Activated naive CD4-positive, alpha-beta T cell treated with anti-CD3 and anti-CD28 coated beads, Interleukin-2, amount 10 ng/mL, durations not matched to agents 7 days and 5 days (primary cell): Measurements from ENCODE around the gene TKT.

Experiments used
- CTCF ChIA-PET: fragments of 350-600 bp; sonication (Branson Sonifier 250); formaldehyde crosslinking; loops from one replicate; lab custom pipeline; 2021; ENCODE audit warnings: antibody characterized with exemption; lab: Charles Lee
- DNase-seq: peaks from one replicate; pipeline ENCODE4 v3.0.0-alpha.2; 2020
- H3K27ac Mint-ChIP-seq: one replicate; pipeline ENCODE4 v1.8.0; 2021; ENCODE audit warnings: mild to moderate bottlenecking, moderate library complexity, mixed read lengths
- H3K27me3 Mint-ChIP-seq: one replicate; pipeline ENCODE4 v1.8.0; 2021; ENCODE audit warnings: mild to moderate bottlenecking, mixed read lengths
- H3K36me3 Mint-ChIP-seq: one replicate; pipeline ENCODE4 v1.8.0; 2021; ENCODE audit warnings: mixed read lengths
- H3K4me1 Mint-ChIP-seq: one replicate; pipeline ENCODE4 v1.8.0; 2021; ENCODE audit warnings: mixed read lengths
- H3K4me3 Mint-ChIP-seq: one replicate; pipeline ENCODE4 v1.8.0; 2021; ENCODE audit warnings: mild to moderate bottlenecking, moderate library complexity, mixed read lengths
- H3K9me3 Mint-ChIP-seq: one replicate; pipeline ENCODE4 v1.8.0; 2021; ENCODE audit warnings: mixed read lengths

The TKT gene

DNA sequence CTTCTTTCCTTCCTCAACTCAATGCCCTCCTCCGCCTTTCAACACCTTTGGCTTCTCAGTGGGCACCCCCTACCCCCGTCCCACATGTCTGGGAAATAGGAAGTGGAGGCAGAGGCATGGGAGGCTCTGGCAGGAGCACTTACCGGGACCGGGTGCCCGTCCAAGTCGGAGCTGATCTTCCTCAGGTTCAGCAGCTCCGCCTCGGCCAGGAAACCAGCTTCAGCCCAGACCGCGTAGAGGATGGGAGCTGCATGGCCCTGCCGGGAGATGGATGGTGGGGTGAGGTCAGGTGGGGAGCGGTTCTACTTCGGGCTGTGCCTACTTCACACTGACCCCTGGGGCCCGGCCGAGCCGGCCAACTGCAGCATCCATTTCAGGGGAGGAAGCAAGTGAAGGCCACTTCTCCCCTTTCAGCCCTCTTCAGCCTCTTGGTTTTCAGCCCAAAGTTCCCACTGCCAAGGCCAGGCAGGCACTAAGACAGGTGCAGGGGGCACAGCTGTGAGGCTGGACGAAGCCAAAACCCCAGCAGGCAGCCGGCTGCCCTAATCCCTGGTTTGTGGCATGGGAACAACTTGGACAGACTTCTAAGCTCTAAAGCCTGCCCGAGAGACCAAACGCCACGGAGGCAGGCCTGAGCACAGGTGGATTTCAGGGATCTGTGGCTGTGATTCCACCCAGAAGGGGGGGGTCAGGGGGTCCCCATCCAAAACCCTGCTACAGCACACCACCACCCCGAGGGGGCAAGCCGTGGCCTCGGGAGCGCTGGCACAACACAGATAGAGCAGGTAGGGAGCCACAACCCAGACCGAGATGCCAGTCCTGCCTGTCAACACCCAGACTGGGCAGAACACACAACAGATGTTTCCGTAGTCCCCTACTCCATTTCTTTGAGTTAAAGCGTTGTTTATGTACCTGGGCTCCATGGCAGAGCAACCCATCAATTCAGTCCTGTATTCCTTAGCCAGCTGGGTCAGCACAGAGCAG, 14.5 kb downstream of the TKT start:
- Mint-ChIP-seq H3K4me3 (no peak overlapping the region), H3K9me3 (no peaks in the 10 kb centered on the region), H3K4me1 (peaks cover 13% of the 10 kb centered on the region), H3K27ac (no peak overlapping the region), H3K36me3 (peaks cover 33% of the 10 kb centered on the region), H3K27me3 (no peaks in the 10 kb centered on the region)
- CTCF ChIA-PET: no interaction called here
- no peak for DNase-seq

DNA sequence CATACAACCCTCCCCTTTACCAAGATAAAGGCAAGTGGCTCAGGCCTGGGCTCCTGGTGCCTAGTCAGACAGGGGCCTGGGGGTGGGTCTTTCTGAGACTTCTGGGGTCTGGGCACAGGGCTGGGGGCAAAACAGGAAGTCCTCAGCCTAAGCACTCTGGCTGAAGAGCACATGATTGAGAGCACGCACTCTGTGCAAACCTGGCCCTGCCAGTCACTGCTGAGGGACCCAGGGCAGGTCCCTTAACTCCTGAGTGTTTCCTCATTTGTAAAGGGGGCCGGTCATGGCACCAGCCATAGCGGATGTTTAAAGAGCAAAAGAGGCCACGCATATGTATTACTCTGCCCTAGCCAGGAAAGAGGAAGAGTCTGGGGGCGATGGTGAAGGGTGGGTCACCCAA, 16.0 kb downstream of the TKT start:
- peaks cover 27% of the 10 kb centered on the region for H3K36me3 Mint-ChIP-seq
- no peak overlapping the region for H3K4me3 Mint-ChIP-seq

DNA sequence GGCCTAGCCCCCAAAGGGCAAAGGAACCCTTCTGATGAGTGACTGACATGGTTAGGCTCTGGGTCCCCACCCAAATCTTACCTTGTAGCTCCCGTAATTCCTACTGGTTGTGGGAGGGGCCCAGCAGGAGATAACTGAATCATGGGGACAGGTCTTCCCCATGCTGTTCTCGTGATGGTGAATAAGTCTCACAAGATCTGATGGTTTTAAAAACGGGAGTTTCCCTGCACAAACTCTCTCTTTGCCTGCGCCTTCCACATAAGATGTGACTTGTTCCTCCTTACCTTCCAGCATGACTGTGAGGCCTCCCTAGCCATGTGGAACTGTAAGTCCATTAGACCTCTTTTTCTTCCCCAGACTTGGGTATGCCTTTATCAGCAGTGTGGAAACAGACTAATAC, 16.9 kb downstream of the TKT start:
- DNase-seq: no peak
- Mint-ChIP-seq H3K9me3 (no peaks in the 10 kb centered on the region), H3K4me1 (peaks cover 28% of the 10 kb centered on the region), H3K4me3 (no peak overlapping the region), H3K27me3 (no peaks in the 10 kb centered on the region), H3K36me3 (peaks cover 32% of the 10 kb centered on the region), H3K27ac (no peak overlapping the region)
- CTCF ChIA-PET: no interaction called here

More for the DNA sequence above, 16.0 kb downstream of the TKT start:
- H3K4me1 Mint-ChIP-seq: peaks cover 20% of the 10 kb centered on the region
- no peaks in the 10 kb centered on the region for H3K27me3 Mint-ChIP-seq
- peak overlapping the region; percentile 45 for H3K27ac Mint-ChIP-seq
- DNase-seq: no peak
- H3K9me3 Mint-ChIP-seq: no peaks in the 10 kb centered on the region
- CTCF ChIA-PET: no interaction called here

DNA sequence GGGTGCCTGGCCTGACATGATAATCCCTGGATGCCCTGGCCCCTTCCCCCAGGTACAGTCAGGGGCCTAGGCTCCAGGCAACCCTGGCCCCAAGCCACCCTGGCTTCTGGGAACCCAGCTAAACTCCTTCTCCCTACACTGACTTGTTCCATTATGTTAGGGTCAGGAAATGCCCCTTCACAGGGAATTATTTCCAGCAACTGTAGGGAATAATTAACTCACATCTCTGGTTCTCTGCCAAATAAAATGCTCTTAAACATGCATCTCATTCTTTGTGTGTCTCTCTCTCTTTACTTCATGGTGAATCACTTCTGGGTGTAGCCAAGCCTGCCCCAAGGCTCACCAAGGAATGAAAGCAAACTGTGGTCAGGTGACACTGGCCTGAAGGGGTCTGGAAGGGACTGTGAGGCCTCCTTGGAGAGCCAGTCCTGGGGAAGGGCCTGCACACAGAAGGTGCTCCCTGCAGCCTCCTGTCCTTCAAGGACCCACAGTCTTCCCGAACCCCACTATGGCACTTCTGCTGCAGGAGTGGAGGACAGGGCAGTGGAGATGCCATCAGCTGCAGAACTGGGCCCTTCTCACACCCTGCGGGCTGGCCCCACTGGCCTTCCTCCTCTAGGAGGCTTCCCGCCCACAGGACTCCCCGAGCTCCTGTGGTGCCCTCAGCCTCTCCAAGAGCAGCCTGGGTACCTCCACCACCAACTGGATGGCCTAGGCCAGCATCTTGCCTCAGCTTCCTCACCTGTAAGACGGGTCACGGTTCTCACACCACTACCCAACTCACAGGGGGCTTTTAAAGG, 17.6 kb downstream of the TKT start:
- CTCF ChIA-PET: no interaction called here
- H3K27ac Mint-ChIP-seq: peak overlapping the region; percentile 72
- H3K36me3 Mint-ChIP-seq: peaks cover 35% of the 10 kb centered on the region
- H3K27me3 Mint-ChIP-seq: no peaks in the 10 kb centered on the region
- peaks cover 28% of the 10 kb centered on the region for H3K4me1 Mint-ChIP-seq
- no peaks in the 10 kb centered on the region for H3K9me3 Mint-ChIP-seq
- DNase-seq: no peak
- H3K4me3 Mint-ChIP-seq: no peak overlapping the region

DNA sequence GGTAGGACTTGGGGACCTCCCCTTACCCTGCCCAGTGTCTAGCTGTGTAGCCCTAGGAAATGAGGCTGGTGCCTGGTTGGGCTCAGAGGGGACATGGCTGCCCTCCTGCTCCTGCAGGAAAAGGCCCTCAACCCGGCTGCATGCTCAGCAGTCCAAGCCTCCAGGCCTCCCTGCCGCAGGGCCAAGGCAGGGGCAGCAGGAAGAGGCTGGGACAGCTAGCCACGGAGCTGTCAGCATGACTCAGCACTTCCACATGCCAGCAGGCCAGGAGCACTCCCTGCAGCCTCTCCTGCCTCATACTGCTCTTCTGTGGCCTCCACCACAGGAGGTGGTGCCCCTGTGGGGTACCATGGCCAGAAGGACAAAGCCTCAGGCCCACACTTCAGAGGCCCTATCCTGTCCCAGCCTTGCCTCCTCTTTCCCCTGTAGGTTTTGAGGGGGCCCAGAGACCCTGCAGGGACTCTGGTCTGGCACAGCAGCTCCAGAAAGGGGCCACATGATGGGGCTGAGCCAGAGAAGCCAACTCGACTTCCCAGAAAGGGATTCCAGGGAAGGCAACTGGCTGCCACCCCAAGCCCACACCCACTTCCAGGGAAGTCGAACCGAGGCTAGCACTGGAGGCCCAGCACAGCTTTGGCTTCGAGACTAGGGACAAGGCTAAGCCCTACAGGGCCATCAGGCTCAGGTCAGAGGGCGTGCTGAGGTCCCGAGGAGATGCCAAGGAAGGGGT, 19.5 kb downstream of the TKT start:
- CTCF ChIA-PET: interaction anchor here (1.3 kb wide), 1 partner anchor 16 kb away, joined by 3 read pairs; no protein-coding TSS in a partner anchor
- no peak for DNase-seq
- Mint-ChIP-seq H3K27me3 (no peaks in the 10 kb centered on the region), H3K9me3 (no peaks in the 10 kb centered on the region), H3K4me3 (no peak overlapping the region), H3K27ac (peak overlapping the region; percentile 70), H3K4me1 (peaks cover 28% of the 10 kb centered on the region), H3K36me3 (peaks cover 39% of the 10 kb centered on the region)

DNA sequence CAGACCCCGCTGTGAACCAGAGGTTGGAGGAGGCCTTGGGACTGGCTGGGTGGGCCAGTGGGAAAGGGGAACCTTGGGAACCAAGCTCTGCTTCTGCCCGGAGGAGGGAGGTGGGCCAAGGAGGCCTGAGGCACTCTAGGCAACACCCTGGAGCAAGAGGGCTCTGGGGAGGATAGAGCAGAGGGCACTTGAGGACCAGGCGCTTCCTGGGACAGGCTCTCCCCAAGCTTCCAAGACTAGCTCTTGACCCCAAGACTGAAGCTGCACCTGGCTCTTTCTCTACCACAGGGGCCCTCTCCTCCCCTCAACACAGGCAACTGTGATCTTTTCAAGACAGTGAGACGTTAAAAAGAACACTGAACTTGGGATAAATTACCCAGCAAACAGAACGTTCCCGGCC, 20.3 kb downstream of the TKT start:
- Mint-ChIP-seq H3K4me1 (peaks cover 28% of the 10 kb centered on the region), H3K27me3 (no peaks in the 10 kb centered on the region), H3K27ac (peak overlapping the region; percentile 71), H3K4me3 (no peak overlapping the region), H3K9me3 (no peaks in the 10 kb centered on the region), H3K36me3 (peaks cover 35% of the 10 kb centered on the region)
- no peak for DNase-seq
- CTCF ChIA-PET: interaction anchor here (0.7 kb wide), 1 partner anchor 125 kb away, joined by 4 read pairs; no protein-coding TSS in a partner anchor

DNA sequence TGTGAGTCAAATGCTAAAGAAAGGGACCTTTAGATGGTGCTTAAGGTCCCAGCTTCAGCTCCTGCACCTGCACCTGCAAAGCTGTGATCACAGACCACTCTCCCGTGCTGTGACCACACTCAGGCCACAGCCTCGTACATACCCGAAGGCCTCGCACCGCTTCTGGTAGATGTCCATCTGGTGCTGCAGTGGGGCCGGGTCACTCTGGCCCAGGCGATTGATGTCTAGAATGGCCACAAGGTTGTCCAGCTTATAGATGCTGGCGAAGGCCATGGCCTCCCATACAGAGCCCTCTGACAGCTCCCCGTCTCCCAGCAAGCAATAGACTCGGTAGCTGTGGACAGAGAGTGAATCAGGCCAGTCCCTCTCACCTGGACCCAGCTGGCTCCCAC, 21.0 kb downstream of the TKT start:
- CTCF ChIA-PET: interaction anchor here (0.7 kb wide), 1 partner anchor 125 kb away, joined by 4 read pairs; no protein-coding TSS in a partner anchor
- H3K36me3 Mint-ChIP-seq: peaks cover 30% of the 10 kb centered on the region

DNA sequence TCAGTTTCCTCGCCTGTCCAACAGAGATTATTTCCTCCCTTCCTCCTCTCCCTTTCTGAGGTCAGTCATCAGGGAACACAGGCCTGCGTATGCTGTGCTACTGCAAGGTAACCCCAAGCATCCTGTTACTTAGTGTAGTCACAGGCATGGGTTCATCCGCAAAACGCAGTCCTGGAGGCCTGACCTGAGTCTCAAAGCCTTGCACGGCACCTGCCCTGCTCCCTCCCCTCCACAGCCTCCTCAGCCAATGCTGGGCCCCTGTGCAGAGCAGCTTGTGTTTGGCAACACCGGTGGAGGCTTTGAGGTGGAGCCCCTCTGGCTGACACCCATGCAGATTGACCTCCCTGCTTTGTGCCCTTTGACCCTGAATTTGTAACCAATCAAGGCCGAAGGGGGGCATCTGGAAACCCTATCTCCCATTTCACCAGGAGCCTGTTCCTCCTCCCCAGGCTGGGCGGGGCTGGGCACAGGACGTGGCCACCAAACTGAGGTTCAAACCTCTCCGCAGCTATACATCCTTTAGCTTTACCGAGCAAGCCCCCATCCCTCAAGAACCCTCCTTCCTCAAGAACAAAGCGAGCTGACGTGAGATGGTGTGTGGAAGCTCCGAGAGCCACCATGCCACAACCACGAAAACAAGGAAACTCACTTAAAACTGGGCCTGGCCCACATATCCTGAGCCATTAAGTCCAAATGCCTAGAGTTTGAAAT, 21.5 kb downstream of the TKT start:
- Mint-ChIP-seq H3K27me3 (no peaks in the 10 kb centered on the region), H3K36me3 (peaks cover 29% of the 10 kb centered on the region), H3K27ac (peak overlapping the region; percentile 75), H3K4me1 (peaks cover 28% of the 10 kb centered on the region), H3K4me3 (no peak overlapping the region), H3K9me3 (no peaks in the 10 kb centered on the region)
- CTCF ChIA-PET: interaction anchor here (1.7 kb wide), 1 partner anchor 12 kb away, joined by 8 read pairs; no protein-coding TSS in a partner anchor
- DNase-seq: no peak

More for the DNA sequence above, 21.0 kb downstream of the TKT start:
- H3K27ac Mint-ChIP-seq: peak overlapping the region; percentile 75
- peaks cover 28% of the 10 kb centered on the region for H3K4me1 Mint-ChIP-seq
- no peak for DNase-seq
- H3K9me3 Mint-ChIP-seq: no peaks in the 10 kb centered on the region
- H3K4me3 Mint-ChIP-seq: no peak overlapping the region
- H3K27me3 Mint-ChIP-seq: no peaks in the 10 kb centered on the region

DNA sequence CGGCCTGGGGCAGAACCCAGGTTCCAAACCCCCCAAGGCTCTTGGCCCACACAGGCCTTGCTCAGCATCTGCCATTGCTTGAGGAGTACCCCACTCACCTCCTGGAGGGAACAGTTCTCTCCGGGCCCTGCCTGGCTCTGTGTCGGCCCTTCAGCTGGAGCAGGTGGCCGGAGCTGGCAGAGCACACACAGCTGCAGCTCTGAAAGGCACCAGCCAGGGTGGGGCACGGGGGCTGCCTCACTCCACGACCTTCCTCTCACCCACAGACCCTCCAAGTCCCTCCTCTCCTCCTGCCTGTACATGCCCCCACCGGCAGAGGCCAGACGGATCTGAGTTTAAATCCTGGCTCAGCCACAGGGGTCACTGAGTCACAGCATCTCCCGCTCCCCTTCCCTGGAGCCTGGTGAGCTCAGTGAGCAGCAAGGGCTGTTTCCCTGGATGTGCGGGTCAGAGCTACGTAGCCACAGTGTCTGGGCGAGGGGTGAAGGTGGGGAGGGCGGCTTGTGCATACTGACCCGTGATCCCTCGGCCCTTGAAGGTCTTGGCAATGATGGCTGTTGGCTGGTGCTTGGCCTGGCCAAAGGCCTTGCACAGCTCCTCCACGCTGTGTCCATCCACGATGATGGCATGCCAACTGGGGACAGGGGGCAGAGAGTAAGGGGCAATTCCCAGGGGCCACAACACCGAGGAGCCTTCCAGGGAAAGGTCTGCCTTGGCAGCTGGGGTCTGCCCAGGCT, 23.0 kb downstream of the TKT start:
- peaks cover 26% of the 10 kb centered on the region for H3K4me1 Mint-ChIP-seq
- CTCF ChIA-PET: interaction anchor here (0.7 to 1.7 kb wide), 2 partner anchors 8 to 11 kb away, joined by 3 to 8 read pairs; no protein-coding TSS in a partner anchor
- H3K36me3 Mint-ChIP-seq: peaks cover 30% of the 10 kb centered on the region
- H3K27me3 Mint-ChIP-seq: no peaks in the 10 kb centered on the region
- H3K9me3 Mint-ChIP-seq: no peaks in the 10 kb centered on the region
- no peak overlapping the region for H3K4me3 Mint-ChIP-seq
- H3K27ac Mint-ChIP-seq: no peak overlapping the region
- no peak for DNase-seq

DNA sequence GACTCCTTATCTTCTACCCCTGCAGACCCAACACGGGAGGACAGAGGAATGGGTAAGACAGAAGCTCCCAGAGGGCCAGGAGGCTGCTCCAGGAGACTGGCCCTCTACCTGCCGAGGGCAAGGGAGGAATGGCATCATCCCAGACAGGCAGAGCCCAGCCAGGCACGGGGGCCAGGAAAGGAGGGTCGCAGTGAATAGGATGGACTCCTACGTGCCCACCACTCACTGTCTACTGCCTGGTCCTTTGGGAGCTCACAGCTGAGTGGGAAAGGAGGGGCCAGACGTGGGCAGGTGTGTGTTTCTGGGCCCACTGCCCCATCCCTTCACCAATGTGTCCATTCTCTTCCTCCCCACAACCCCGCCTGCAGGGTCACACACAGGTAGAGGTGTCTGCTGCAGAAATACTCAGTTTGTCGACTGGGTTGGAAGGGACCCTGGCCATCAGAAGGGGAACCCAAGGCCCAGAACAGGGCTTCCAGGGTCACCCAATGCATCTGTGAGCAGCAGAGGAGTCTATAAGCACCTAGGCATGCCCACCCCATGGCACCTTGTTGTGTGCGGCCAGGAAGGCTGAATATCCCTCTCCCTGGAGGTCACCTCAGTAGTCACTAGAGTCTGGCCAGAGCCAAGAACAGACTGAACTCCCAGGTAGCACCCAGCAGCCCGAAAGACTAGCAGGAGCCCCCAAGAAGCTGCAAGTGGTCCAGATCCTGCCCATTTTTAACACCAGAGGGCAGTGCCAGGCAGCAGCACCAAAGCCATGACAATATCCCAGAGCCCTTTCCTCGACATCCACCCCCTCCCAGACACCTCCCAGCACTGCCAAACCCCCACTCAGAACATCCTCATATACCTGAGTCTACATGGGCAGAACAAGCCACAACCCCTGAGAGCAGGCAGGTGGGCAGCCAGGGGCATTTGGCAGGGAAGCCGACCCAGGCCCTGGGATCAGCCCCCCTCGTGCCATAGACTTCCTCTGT, 24.0 kb downstream of the TKT start:
- no peak overlapping the region for H3K4me3 Mint-ChIP-seq
- peaks cover 37% of the 10 kb centered on the region for H3K36me3 Mint-ChIP-seq
- H3K4me1 Mint-ChIP-seq: peaks cover 24% of the 10 kb centered on the region
- no peak for DNase-seq
- H3K27ac Mint-ChIP-seq: no peak overlapping the region
- no peaks in the 10 kb centered on the region for H3K27me3 Mint-ChIP-seq
- CTCF ChIA-PET: no interaction called here
- H3K9me3 Mint-ChIP-seq: no peaks in the 10 kb centered on the region

DNA sequence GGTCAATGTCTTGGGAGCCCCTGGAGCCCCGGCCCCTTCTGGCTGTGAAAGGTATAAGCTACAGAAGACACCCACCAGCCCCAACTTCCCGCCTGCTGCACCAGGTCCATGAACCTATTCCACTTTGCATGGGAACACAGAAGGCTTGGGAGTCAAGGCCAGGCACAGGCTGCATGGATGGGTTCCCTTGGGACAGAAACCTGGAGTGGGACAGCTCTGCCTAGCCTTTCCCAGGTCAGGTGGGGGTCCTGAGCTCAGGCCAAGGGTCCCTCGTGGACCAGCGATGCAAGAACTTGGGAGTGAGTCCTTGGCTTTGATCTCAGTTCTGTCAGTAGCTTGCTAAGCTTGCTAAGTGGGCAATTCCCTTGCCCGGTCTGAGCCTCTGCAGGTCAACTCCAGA, 25.0 kb downstream of the TKT start:
- Mint-ChIP-seq H3K36me3 (peaks cover 40% of the 10 kb centered on the region), H3K27me3 (no peaks in the 10 kb centered on the region), H3K9me3 (no peaks in the 10 kb centered on the region), H3K4me1 (peaks cover 17% of the 10 kb centered on the region), H3K4me3 (no peak overlapping the region), H3K27ac (no peak overlapping the region)
- DNase-seq: no peak
- CTCF ChIA-PET: no interaction called here

DNA sequence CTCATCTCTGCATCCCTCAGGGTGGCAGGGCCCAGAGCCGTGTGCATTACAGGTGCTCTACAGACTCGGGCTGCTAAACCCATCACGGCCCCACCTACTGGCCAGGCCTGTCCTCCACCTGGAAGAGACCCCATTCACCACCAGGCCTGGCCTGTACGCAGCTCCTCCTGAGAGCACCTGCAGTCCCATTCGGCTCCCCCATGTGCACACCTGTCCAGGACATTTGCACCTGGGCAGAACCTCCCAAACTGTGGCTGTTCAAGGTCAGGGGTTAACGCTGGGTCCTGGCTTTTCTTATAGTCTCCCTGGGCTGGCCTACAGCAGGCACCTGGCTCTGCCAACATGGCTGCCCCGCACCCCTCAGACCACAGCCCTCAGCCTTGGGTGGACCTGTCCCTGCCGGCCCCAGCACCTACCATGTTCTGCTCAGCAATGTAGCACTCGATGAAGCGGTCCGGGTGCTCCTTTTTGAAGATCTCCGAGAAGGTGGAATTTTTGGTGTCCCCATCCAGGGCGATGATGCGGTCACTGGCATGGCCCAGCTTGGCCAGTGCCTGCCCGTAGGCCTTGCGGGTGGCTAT, 25.7 kb downstream of the TKT start:
- peaks cover 10% of the 10 kb centered on the region for H3K4me1 Mint-ChIP-seq
- H3K4me3 Mint-ChIP-seq: no peak overlapping the region
- no peaks in the 10 kb centered on the region for H3K9me3 Mint-ChIP-seq
- H3K36me3 Mint-ChIP-seq: peaks cover 44% of the 10 kb centered on the region
- no peaks in the 10 kb centered on the region for H3K27me3 Mint-ChIP-seq
- CTCF ChIA-PET: no interaction called here
- DNase-seq: no peak
- H3K27ac Mint-ChIP-seq: peak overlapping the region; percentile 49
